ENCODE results near the gene LMAN2.

- TF ChIP-seq POLR2AphosphoS5 (IDR thresholded peaks at IDR 0.05; ENCODE audit: borderline replicate concordance, low read depth, low read length) (no peak), EZH2 (IDR thresholded peaks at IDR 0.05) (no peak), FOXP2 (optimal IDR thresholded peaks at IDR 0.05; ENCODE audit: control extremely low read depth, extremely low read length, insufficient read depth) (no peak)
These were observed 3.2 kb upstream of the LMAN2 start for GRCh38 chr5:177354711-177355110.
